ENCODE results near the gene LRP1-AS.

LRP1-AS gene

DNA sequence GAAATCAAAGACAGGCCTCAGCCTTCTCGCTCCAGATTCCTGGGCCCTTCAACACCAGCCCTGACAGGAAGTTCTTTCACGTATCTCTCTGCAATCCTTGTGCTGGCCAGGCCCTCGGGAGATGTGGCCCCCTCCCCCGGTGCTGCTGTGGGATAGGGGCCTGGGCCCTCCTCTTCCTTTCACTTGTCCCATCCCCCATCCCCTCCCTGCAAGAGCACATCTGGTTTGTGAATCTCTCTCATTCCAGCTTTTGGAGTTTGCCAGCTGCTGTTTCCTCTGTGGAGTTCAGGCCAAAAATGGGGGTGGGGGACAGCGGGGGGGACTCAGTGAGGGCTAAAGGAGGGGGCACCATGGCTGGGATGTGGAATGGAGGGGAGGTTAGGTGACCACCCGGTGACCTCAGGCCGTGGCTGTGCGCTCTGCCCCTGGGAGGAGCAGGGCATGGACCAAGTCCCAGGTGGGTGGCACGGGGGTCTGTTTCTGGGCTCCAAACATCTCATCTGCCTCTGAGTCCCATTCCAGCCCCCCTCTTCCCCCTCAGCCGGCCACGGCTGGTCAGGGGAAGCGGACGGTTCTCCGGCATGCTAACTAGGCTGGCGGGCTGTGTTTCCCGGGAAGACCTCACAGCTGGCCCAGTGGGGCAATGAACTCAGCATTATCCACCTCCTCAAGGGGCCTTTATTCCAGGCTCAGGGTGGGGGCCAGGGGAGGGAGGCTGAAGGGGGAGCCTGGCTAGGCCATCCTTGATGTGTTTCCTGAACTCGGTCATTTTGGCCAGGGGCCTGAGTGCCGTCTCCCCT, 11.7 kb downstream of the LRP1-AS start:
- TF ChIP-seq TCF4 (CRISPR knock-in tag; IDR thresholded peaks at IDR 0.05; ENCODE audit: borderline replicate concordance) (peak; percentile 21; the same call in 1 of the 2 replicates), ZNF8 (CRISPR knock-in tag; IDR thresholded peaks at IDR 0.05) (no peak), ZFP3 (CRISPR knock-in tag; IDR thresholded peaks at IDR 0.05) (no peak)
- TF ChIP-seq, protein P1, sequence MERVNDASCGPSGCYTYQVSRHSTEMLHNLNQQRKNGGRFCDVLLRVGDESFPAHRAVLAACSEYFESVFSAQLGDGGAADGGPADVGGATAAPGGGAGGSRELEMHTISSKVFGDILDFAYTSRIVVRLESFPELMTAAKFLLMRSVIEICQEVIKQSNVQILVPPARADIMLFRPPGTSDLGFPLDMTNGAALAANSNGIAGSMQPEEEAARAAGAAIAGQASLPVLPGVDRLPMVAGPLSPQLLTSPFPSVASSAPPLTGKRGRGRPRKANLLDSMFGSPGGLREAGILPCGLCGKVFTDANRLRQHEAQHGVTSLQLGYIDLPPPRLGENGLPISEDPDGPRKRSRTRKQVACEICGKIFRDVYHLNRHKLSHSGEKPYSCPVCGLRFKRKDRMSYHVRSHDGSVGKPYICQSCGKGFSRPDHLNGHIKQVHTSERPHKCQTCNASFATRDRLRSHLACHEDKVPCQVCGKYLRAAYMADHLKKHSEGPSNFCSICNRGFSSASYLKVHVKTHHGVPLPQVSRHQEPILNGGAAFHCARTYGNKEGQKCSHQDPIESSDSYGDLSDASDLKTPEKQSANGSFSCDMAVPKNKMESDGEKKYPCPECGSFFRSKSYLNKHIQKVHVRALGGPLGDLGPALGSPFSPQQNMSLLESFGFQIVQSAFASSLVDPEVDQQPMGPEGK (CRISPR knock-in tag; IDR thresholded peaks at IDR 0.05; ENCODE audit: borderline replicate concordance) = no peak

DNA sequence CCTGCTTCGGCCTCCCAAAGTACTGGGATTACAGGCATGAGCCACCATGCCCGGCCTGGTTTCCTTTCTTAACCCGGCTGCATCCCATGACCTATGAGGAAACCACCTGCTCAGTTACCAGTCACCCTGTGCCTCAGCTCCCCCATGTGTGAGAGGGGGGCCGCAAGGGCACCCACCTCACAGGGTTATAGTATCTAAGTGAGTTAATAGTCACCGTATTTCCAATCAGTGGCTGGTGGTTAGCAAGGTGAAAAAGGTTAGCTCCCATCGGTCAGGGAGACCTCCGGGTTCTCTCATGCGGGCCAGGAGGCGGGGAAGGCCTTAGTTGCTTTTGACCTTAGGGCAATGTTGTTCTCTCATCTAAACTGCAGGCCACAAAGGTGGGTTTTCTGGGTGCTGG, 12.5 kb downstream of the LRP1-AS start:
- ATAC-seq = no peak
- TF ChIP-seq OSR1 (CRISPR knock-in tag; IDR thresholded peaks at IDR 0.05) (no peak), TOX (CRISPR knock-in tag; IDR thresholded peaks at IDR 0.05; ENCODE audit: borderline replicate concordance) (no peak), ZNF8 (CRISPR knock-in tag; IDR thresholded peaks at IDR 0.05) (no peak), PPARA (CRISPR knock-in tag; IDR thresholded peaks at IDR 0.05; ENCODE audit: borderline replicate concordance) (no peak), ZFP3 (CRISPR knock-in tag; IDR thresholded peaks at IDR 0.05) (no peak), TCF4 (CRISPR knock-in tag; IDR thresholded peaks at IDR 0.05; ENCODE audit: borderline replicate concordance) (no peak), ARNTL (CRISPR knock-in tag; IDR thresholded peaks at IDR 0.05; ENCODE audit: borderline replicate concordance, low read depth) (no peak), ESRRG (CRISPR knock-in tag; IDR thresholded peaks at IDR 0.05) (no peak), ISL1 (CRISPR knock-in tag; IDR thresholded peaks at IDR 0.05) (no peak), ZNF565 (CRISPR knock-in tag; conservative IDR thresholded peaks at IDR 0.05; ENCODE audit: low read depth) (no peak), ZC3H10 (CRISPR knock-in tag; IDR thresholded peaks at IDR 0.05) (no peak), GLIS3 (CRISPR knock-in tag; IDR thresholded peaks at IDR 0.05) (no peak), RARB (CRISPR knock-in tag; IDR thresholded peaks at IDR 0.05) (no peak), ZNF70 (CRISPR knock-in tag; IDR thresholded peaks at IDR 0.05) (no peak), CSDC2 (CRISPR knock-in tag; IDR thresholded peaks at IDR 0.05) (no peak)
- TF ChIP-seq, protein P2, sequence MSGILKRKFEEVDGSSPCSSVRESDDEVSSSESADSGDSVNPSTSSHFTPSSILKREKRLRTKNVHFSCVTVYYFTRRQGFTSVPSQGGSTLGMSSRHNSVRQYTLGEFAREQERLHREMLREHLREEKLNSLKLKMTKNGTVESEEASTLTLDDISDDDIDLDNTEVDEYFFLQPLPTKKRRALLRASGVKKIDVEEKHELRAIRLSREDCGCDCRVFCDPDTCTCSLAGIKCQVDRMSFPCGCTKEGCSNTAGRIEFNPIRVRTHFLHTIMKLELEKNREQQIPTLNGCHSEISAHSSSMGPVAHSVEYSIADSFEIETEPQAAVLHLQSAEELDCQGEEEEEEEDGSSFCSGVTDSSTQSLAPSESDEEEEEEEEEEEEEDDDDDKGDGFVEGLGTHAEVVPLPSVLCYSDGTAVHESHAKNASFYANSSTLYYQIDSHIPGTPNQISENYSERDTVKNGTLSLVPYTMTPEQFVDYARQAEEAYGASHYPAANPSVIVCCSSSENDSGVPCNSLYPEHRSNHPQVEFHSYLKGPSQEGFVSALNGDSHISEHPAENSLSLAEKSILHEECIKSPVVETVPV (CRISPR knock-in tag; IDR thresholded peaks at IDR 0.05) = no peak
- TF ChIP-seq, protein P3, sequence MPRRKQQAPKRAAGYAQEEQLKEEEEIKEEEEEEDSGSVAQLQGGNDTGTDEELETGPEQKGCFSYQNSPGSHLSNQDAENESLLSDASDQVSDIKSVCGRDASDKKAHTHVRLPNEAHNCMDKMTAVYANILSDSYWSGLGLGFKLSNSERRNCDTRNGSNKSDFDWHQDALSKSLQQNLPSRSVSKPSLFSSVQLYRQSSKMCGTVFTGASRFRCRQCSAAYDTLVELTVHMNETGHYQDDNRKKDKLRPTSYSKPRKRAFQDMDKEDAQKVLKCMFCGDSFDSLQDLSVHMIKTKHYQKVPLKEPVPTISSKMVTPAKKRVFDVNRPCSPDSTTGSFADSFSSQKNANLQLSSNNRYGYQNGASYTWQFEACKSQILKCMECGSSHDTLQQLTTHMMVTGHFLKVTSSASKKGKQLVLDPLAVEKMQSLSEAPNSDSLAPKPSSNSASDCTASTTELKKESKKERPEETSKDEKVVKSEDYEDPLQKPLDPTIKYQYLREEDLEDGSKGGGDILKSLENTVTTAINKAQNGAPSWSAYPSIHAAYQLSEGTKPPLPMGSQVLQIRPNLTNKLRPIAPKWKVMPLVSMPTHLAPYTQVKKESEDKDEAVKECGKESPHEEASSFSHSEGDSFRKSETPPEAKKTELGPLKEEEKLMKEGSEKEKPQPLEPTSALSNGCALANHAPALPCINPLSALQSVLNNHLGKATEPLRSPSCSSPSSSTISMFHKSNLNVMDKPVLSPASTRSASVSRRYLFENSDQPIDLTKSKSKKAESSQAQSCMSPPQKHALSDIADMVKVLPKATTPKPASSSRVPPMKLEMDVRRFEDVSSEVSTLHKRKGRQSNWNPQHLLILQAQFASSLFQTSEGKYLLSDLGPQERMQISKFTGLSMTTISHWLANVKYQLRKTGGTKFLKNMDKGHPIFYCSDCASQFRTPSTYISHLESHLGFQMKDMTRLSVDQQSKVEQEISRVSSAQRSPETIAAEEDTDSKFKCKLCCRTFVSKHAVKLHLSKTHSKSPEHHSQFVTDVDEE (CRISPR knock-in tag; IDR thresholded peaks at IDR 0.05) = no peak
- TF ChIP-seq, protein P4, sequence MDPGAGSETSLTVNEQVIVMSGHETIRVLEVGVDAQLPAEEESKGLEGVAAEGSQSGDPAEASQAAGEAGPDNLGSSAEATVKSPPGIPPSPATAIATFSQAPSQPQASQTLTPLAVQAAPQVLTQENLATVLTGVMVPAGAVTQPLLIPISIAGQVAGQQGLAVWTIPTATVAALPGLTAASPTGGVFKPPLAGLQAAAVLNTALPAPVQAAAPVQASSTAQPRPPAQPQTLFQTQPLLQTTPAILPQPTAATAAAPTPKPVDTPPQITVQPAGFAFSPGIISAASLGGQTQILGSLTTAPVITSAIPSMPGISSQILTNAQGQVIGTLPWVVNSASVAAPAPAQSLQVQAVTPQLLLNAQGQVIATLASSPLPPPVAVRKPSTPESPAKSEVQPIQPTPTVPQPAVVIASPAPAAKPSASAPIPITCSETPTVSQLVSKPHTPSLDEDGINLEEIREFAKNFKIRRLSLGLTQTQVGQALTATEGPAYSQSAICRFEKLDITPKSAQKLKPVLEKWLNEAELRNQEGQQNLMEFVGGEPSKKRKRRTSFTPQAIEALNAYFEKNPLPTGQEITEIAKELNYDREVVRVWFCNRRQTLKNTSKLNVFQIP (CRISPR knock-in tag; IDR thresholded peaks at IDR 0.05; ENCODE audit: borderline replicate concordance, low read depth) = no peak
- TF ChIP-seq, protein P1 (CRISPR knock-in tag; IDR thresholded peaks at IDR 0.05; ENCODE audit: borderline replicate concordance) = no peak

More for the DNA sequence above, 11.7 kb downstream of the LRP1-AS start:
- ATAC-seq = no peak; the same call in 2 of the 3 replicates

DNA sequence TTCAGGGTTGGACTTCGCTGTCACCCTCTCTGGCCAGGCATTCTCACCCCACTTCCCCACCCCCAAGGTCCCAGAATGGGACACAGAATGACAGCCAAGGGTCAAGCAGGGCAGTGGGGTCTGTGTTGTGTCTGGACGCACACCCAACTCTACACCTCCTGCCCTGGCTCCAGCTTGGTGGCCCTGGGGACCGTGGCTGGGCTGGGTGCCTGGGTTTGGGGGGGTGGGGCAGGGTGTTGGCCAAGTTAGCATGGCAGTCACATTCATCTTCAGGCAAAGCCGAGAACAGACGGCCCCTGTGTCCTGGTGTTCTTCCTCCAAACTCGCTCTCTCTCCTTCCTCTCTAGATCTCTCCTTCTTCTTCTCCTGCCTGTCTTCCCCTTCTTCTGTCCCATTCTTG, 13.5 kb downstream of the LRP1-AS start:
- ATAC-seq = no peak
- TF ChIP-seq RARB (CRISPR knock-in tag; IDR thresholded peaks at IDR 0.05) (no peak), ZNF70 (CRISPR knock-in tag; IDR thresholded peaks at IDR 0.05) (no peak), ESRRG (CRISPR knock-in tag; IDR thresholded peaks at IDR 0.05) (no peak), TOX (CRISPR knock-in tag; IDR thresholded peaks at IDR 0.05; ENCODE audit: borderline replicate concordance) (no peak)
- TF ChIP-seq, protein P3 (CRISPR knock-in tag; IDR thresholded peaks at IDR 0.05) = no peak
- TF ChIP-seq, protein P1 (CRISPR knock-in tag; IDR thresholded peaks at IDR 0.05; ENCODE audit: borderline replicate concordance) = no peak

All from SK-N-SH treated with all-trans-retinoic acid at 6 μM for 48 hours (cell line).